Measurements from ENCODE around the gene CD27. TPM values are rescaled to one million over a fixed set of nuclear protein-coding genes. Genes with fewer than 3 reads are reported as not detected.

CD27 gene
- polyA plus RNA-seq, 3 donors: 0.08 to 1.2 (median 0.88) TPM

GRCh38 chr12:6457220-6457945 is 12.6 kb downstream of the CD27 start:
- Histone ChIP-seq H2AFZ (ENCODE audit: insufficient read depth, low read depth, low read length, poor library complexity, severe bottlenecking) (no peak overlapping the region), H3K9me3 (replicated peaks in 1 of 2; ENCODE audit: control insufficient read depth in 1 of 2, insufficient read depth in 1 of 2, low read length in 2 of 2) (no peaks in the 10 kb centered on the region), H3K4me3 (replicated peaks in 1 of 3; ENCODE audit: low read depth in 2 of 3, low read length in 3 of 3) (no peak overlapping the region), H3K27ac (ENCODE audit: low read depth in 1 of 2, low read length in 2 of 2) (no peak overlapping the region), H3K9ac (ENCODE audit: insufficient read depth, low read length, poor library complexity, severe bottlenecking) (no peak overlapping the region), H3K4me2 (replicated peaks; ENCODE audit: extremely low read depth, low read length, poor library complexity, severe bottlenecking) (no peak overlapping the region), H4K20me1 (ENCODE audit: insufficient read depth, low read length) (peaks cover 2% of the 10 kb centered on the region), H3K27me3 (ENCODE audit: control insufficient read depth in 2 of 2, insufficient read depth in 2 of 2, low read length in 2 of 2) (no peaks in the 10 kb centered on the region), H3K36me3 (replicated peaks in 1 of 2; ENCODE audit: control insufficient read depth in 1 of 2, insufficient read depth in 2 of 2, low read length in 2 of 2) (peaks cover 44 to 67% of the 10 kb centered on the region in 2 donors), H3K4me1 (ENCODE audit: control insufficient read depth in 1 of 2, insufficient read depth in 2 of 2, low read length in 2 of 2) (peaks cover 45 to 47% of the 10 kb centered on the region in 2 donors), H3K79me2 (ENCODE audit: insufficient read depth, low read length) (peaks cover 20% of the 10 kb centered on the region)
- no peaks in the 10 kb centered on the region for H3K9me3 Mint-ChIP-seq
- H3K27ac Mint-ChIP-seq: peak overlapping the region in 4 of 7 donors; percentile 13 to 41 (median 39)
- 92% methylated on average over 10 of the region's 12 CpGs for WGBS (ENCODE audit: insufficient coverage)
- peaks cover 0 to 2% (median 0%) of the 10 kb centered on the region in 3 donors for H3K27me3 Mint-ChIP-seq (ENCODE audit: low read depth in 3 of 3)
- H3K4me1 Mint-ChIP-seq: peaks cover 50% of the 10 kb centered on the region
- peaks cover 60 to 76% of the 10 kb centered on the region in 2 donors for H3K36me3 Mint-ChIP-seq
- no peak for DNase-seq
- intact Hi-C loops (cut with micrococcal nuclease): no loop called here
- TF ChIP-seq, protein P1, sequence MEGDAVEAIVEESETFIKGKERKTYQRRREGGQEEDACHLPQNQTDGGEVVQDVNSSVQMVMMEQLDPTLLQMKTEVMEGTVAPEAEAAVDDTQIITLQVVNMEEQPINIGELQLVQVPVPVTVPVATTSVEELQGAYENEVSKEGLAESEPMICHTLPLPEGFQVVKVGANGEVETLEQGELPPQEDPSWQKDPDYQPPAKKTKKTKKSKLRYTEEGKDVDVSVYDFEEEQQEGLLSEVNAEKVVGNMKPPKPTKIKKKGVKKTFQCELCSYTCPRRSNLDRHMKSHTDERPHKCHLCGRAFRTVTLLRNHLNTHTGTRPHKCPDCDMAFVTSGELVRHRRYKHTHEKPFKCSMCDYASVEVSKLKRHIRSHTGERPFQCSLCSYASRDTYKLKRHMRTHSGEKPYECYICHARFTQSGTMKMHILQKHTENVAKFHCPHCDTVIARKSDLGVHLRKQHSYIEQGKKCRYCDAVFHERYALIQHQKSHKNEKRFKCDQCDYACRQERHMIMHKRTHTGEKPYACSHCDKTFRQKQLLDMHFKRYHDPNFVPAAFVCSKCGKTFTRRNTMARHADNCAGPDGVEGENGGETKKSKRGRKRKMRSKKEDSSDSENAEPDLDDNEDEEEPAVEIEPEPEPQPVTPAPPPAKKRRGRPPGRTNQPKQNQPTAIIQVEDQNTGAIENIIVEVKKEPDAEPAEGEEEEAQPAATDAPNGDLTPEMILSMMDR (IDR thresholded peaks at IDR 0.05): no peak
- no peak overlapping the region for H3K4me3 Mint-ChIP-seq

- peak overlapping the region in 3 of 7 donors; percentile 35 to 82 (median 58) for H3K27ac Mint-ChIP-seq
- peaks cover 4% of the 10 kb centered on the region for H4K20me1 ChIP-seq (ENCODE audit: insufficient read depth, low read length)
- H3K4me2 ChIP-seq (replicated peaks; ENCODE audit: extremely low read depth, low read length, poor library complexity, severe bottlenecking): no peak overlapping the region
- H3K4me3 Mint-ChIP-seq: no peak overlapping the region
- H3K36me3 Mint-ChIP-seq: peaks cover 67 to 83% of the 10 kb centered on the region in 2 donors
- no peak overlapping the region for H3K4me3 ChIP-seq (replicated peaks in 1 of 3; ENCODE audit: low read depth in 2 of 3, low read length in 3 of 3)
- no peaks in the 10 kb centered on the region for H3K27me3 ChIP-seq (ENCODE audit: control insufficient read depth in 2 of 2, insufficient read depth in 2 of 2, low read length in 2 of 2)
- no peaks in the 10 kb centered on the region for H3K9me3 Mint-ChIP-seq
- no peaks in the 10 kb centered on the region for H3K9me3 ChIP-seq (replicated peaks in 1 of 2; ENCODE audit: control insufficient read depth in 1 of 2, insufficient read depth in 1 of 2, low read length in 2 of 2)
- WGBS (ENCODE audit: insufficient coverage): 97% methylated on average over 11 of the region's 14 CpGs
- peaks cover 45 to 47% of the 10 kb centered on the region in 2 donors for H3K4me1 ChIP-seq (ENCODE audit: control insufficient read depth in 1 of 2, insufficient read depth in 2 of 2, low read length in 2 of 2)
- H3K9ac ChIP-seq (ENCODE audit: insufficient read depth, low read length, poor library complexity, severe bottlenecking): no peak overlapping the region
- intact Hi-C loops (cut with micrococcal nuclease): no loop called here
- peaks cover 50% of the 10 kb centered on the region for H3K4me1 Mint-ChIP-seq
- peaks cover 45 to 73% of the 10 kb centered on the region in 2 donors for H3K36me3 ChIP-seq (replicated peaks in 1 of 2; ENCODE audit: control insufficient read depth in 1 of 2, insufficient read depth in 2 of 2, low read length in 2 of 2)
- peaks cover 0 to 2% (median 0%) of the 10 kb centered on the region in 3 donors for H3K27me3 Mint-ChIP-seq (ENCODE audit: low read depth in 3 of 3)
- TF ChIP-seq, protein P1 (IDR thresholded peaks at IDR 0.05): no peak
- H3K79me2 ChIP-seq (ENCODE audit: insufficient read depth, low read length): peaks cover 17% of the 10 kb centered on the region
- H3K27ac ChIP-seq (ENCODE audit: low read depth in 1 of 2, low read length in 2 of 2): no peak overlapping the region
- H2AFZ ChIP-seq (ENCODE audit: insufficient read depth, low read depth, low read length, poor library complexity, severe bottlenecking): no peak overlapping the region
- DNase-seq: no peak
Measured at GRCh38 chr12:6458281-6459003, 13.7 kb downstream of the CD27 start.
